HepG2 (cell line): ENCODE results near the gene NECTIN2. TPM values are rescaled to one million over a fixed set of nuclear protein-coding genes. Genes with fewer than 3 reads are reported as not detected.

Source experiments
- AKAP8 ChIP-seq: sonication (generic); formaldehyde crosslinking; IDR thresholded peaks from 2 replicates; pipeline ENCODE4 v1.5.1; 2020; ENCODE audit warnings: mild to moderate bottlenecking, missing genetic modification reagents
- ATF7 ChIP-seq, 2 experiments: fragments of 450-650 bp in 1 of 2; sonication (generic) in 1 of 2; formaldehyde crosslinking in 1 of 2; IDR thresholded peaks; 2 replicates each; pipeline versions ENCODE4 v1.4.0 to v1.6.1; 2016 to 2020; ENCODE audit warnings: antibody characterized with exemption in 1 of 2, mild to moderate bottlenecking in 1 of 2, missing genetic modification reagents in 1 of 2
- ATF7-NPFF ChIP-seq: sonication (generic); formaldehyde crosslinking; IDR thresholded peaks from 2 replicates; pipeline ENCODE4 v1.8.1; 2023; ENCODE audit warnings: mild to moderate bottlenecking, low read depth, missing genetic modification reagents, moderate library complexity
- HOXD1 ChIP-seq: sonication (generic); formaldehyde crosslinking; IDR thresholded peaks from 2 replicates; pipeline ENCODE4 v1.5.0; 2020; ENCODE audit warnings: missing genetic modification reagents
- ISL2 ChIP-seq: sonication (generic); formaldehyde crosslinking; IDR thresholded peaks from 2 replicates; pipeline ENCODE4 v1.5.0; 2020; ENCODE audit warnings: missing genetic modification reagents
- MXD4 ChIP-seq: IDR thresholded peaks from 2 replicates; pipeline ENCODE4 v1.6.1; 2016; ENCODE audit warnings: mild to moderate bottlenecking, missing biosample characterization, missing genetic modification reagents
- NCOA2 ChIP-seq: sonication (generic); formaldehyde crosslinking; IDR thresholded peaks from 2 replicates; pipeline ENCODE4 v1.8.0; 2022; ENCODE audit warnings: inconsistent platforms
- SIN3B ChIP-seq: fragments of 150-350 bp; IDR thresholded peaks from 2 replicates; pipeline ENCODE4 v1.6.1; 2014; ENCODE audit warnings: low read length
- SMYD3 ChIP-seq: sonication (generic); formaldehyde crosslinking; IDR thresholded peaks from 2 replicates; pipeline ENCODE4 v1.8.1; 2023; ENCODE audit warnings: mild to moderate bottlenecking, missing genetic modification reagents
- SPEN ChIP-seq: sonication (generic); formaldehyde crosslinking; IDR thresholded peaks from 2 replicates; pipeline ENCODE4 v1.5.1; 2020; ENCODE audit warnings: low read depth, mild to moderate bottlenecking, missing genetic modification reagents
- WIZ ChIP-seq: sonication (generic); formaldehyde crosslinking; IDR thresholded peaks from 2 replicates; pipeline ENCODE4 v1.5.1; 2020; ENCODE audit warnings: mild to moderate bottlenecking, missing genetic modification reagents
- YEATS2 ChIP-seq: sonication (generic); formaldehyde crosslinking; IDR thresholded peaks from 2 replicates; pipeline ENCODE4 v1.4.0; 2020; ENCODE audit warnings: missing genetic modification reagents, borderline replicate concordance
- ZBTB8A ChIP-seq: sonication (generic); formaldehyde crosslinking; IDR thresholded peaks from 2 replicates; pipeline ENCODE4 v1.4.0; 2020; ENCODE audit warnings: mild to moderate bottlenecking, low read depth, missing genetic modification reagents, borderline replicate concordance
- ZNF274 ChIP-seq: sonication (generic); formaldehyde crosslinking; IDR thresholded peaks from 2 replicates; pipeline ENCODE4 v1.5.1; 2020; ENCODE audit warnings: mild to moderate bottlenecking, missing genetic modification reagents
- ZNF33A ChIP-seq: sonication (generic); formaldehyde crosslinking; IDR thresholded peaks from 2 replicates; pipeline ENCODE4 v1.5.1; 2020; ENCODE audit warnings: missing genetic modification reagents, mild to moderate bottlenecking, moderate library complexity, borderline replicate concordance
- ZNF510 ChIP-seq: sonication (generic); formaldehyde crosslinking; IDR thresholded peaks from 2 replicates; pipeline ENCODE4 v1.4.0; 2020; ENCODE audit warnings: low read depth, mild to moderate bottlenecking, missing genetic modification reagents
- ZNF567 ChIP-seq: sonication (generic); formaldehyde crosslinking; IDR thresholded peaks from 2 replicates; pipeline ENCODE4 v1.8.1; 2023; ENCODE audit warnings: mild to moderate bottlenecking, missing genetic modification reagents, borderline replicate concordance
- ZNF777 ChIP-seq: sonication (generic); formaldehyde crosslinking; IDR thresholded peaks from 2 replicates; pipeline ENCODE4 v1.4.0; 2020; ENCODE audit warnings: missing genetic modification reagents
- ZXDC ChIP-seq: sonication (generic); formaldehyde crosslinking; IDR thresholded peaks from 2 replicates; pipeline ENCODE4 v1.5.0; 2020; ENCODE audit warnings: mild to moderate bottlenecking, missing genetic modification reagents
- polyA plus RNA-seq, 8 experiments: library from polyadenylated mRNA; depleted of rRNA in 3 of 8; stranded (reverse) in 7 of 8; unstranded in 1 of 8; fragments of >200 nt; fragmentation: Illumina TruSeq in 4 of 8; extraction: Trizol in 4 of 8; gene quantifications; 2 replicates each; pipeline versions ENCODE4 v1.2.1 to v1.2.3, GENCODE V29; 2011 to 2016; ENCODE audit warnings: low read depth in 4 of 8, missing spikeins in 1 of 8, mixed read lengths in 1 of 8; ENCODE audit not compliant: insufficient read depth in 1 of 8
- total RNA-seq, 5 experiments: library from RNA; depleted of rRNA; stranded (reverse); fragments of >200 nt; fragmentation: Illumina TruSeq; extraction: Trizol; gene quantifications; 2 replicates each; pipeline ENCODE4 v1.2.3, GENCODE V29; 2016; ENCODE audit warnings: low read depth in 1 of 5
- TF ChIP-seq, protein P1 (sequence below), 2 experiments: IDR thresholded peaks; 2 replicates each; pipeline ENCODE4 v1.6.1; 2011 to 2012; ENCODE audit warnings: low read length in 2 of 2, borderline replicate concordance in 1 of 2, low read depth in 1 of 2, mild to moderate bottlenecking in 1 of 2, moderate library complexity in 1 of 2
- TF ChIP-seq, protein P2 (sequence below): sonication (generic); formaldehyde crosslinking; conservative IDR thresholded peaks from 2 replicates; pipeline ENCODE4 v1.8.0; 2022; ENCODE audit warnings: missing genetic modification reagents

The NECTIN2 gene
- total and polyA plus RNA-seq, 2 of the 13 experiments (the other 11 are each of a cell fraction or from before 2014, with no cell fraction given): 75.4 to 114 TPM

- TF ChIP-seq, protein P1, sequence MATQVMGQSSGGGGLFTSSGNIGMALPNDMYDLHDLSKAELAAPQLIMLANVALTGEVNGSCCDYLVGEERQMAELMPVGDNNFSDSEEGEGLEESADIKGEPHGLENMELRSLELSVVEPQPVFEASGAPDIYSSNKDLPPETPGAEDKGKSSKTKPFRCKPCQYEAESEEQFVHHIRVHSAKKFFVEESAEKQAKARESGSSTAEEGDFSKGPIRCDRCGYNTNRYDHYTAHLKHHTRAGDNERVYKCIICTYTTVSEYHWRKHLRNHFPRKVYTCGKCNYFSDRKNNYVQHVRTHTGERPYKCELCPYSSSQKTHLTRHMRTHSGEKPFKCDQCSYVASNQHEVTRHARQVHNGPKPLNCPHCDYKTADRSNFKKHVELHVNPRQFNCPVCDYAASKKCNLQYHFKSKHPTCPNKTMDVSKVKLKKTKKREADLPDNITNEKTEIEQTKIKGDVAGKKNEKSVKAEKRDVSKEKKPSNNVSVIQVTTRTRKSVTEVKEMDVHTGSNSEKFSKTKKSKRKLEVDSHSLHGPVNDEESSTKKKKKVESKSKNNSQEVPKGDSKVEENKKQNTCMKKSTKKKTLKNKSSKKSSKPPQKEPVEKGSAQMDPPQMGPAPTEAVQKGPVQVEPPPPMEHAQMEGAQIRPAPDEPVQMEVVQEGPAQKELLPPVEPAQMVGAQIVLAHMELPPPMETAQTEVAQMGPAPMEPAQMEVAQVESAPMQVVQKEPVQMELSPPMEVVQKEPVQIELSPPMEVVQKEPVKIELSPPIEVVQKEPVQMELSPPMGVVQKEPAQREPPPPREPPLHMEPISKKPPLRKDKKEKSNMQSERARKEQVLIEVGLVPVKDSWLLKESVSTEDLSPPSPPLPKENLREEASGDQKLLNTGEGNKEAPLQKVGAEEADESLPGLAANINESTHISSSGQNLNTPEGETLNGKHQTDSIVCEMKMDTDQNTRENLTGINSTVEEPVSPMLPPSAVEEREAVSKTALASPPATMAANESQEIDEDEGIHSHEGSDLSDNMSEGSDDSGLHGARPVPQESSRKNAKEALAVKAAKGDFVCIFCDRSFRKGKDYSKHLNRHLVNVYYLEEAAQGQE (IDR thresholded peaks at IDR 0.05; ENCODE audit: borderline replicate concordance in 1 of 2, low read depth in 1 of 2, low read length in 2 of 2): peak in 1 of 2 experiments; percentile 21; a peak in 1 of 4 replicates
- TF ChIP-seq ATF7 (IDR thresholded peaks at IDR 0.05): peak; percentile 75
- peak; percentile 18; the same call in 1 of the 2 replicates for TF ChIP-seq ATF7 (CRISPR knock-in tag; IDR thresholded peaks at IDR 0.05)
- no peak for TF ChIP-seq WIZ (CRISPR knock-in tag)
- TF ChIP-seq NCOA2 (CRISPR knock-in tag): 0 out of 2 replicates have a peak, but pooled peaks have one; percentile 11
- no peak for TF ChIP-seq ZXDC
- TF ChIP-seq ZBTB8A (CRISPR knock-in tag): no peak
- TF ChIP-seq YEATS2 (CRISPR knock-in tag): no peak
- TF ChIP-seq ZNF567 (CRISPR knock-in tag): no peak
- no peak for TF ChIP-seq HOXD1 (CRISPR knock-in tag)
- TF ChIP-seq, protein P2, sequence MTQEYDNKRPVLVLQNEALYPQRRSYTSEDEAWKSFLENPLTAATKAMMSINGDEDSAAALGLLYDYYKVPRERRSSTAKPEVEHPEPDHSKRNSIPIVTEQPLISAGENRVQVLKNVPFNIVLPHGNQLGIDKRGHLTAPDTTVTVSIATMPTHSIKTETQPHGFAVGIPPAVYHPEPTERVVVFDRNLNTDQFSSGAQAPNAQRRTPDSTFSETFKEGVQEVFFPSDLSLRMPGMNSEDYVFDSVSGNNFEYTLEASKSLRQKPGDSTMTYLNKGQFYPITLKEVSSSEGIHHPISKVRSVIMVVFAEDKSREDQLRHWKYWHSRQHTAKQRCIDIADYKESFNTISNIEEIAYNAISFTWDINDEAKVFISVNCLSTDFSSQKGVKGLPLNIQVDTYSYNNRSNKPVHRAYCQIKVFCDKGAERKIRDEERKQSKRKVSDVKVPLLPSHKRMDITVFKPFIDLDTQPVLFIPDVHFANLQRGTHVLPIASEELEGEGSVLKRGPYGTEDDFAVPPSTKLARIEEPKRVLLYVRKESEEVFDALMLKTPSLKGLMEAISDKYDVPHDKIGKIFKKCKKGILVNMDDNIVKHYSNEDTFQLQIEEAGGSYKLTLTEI (CRISPR knock-in tag): no peak
- peak; percentile 40; the same call in 1 of the 2 replicates for TF ChIP-seq MXD4 (CRISPR knock-in tag)
- TF ChIP-seq ZNF777: no peak
- TF ChIP-seq SMYD3: no peak
- no peak for TF ChIP-seq ZNF510 (CRISPR knock-in tag)
- no peak for TF ChIP-seq ZNF33A (CRISPR knock-in tag)
- TF ChIP-seq ISL2 (CRISPR knock-in tag): no peak
- TF ChIP-seq ZNF274 (CRISPR knock-in tag): peak; percentile 43; the same call in 1 of the 2 replicates
- TF ChIP-seq ATF7-NPFF (CRISPR knock-in tag): peak; percentile 26; the same call in 1 of the 2 replicates
- peak; percentile 19 for TF ChIP-seq SPEN
- no peak; the same call in 1 of the 2 replicates for TF ChIP-seq SIN3B
- no peak; the same call in 1 of the 2 replicates for TF ChIP-seq AKAP8 (CRISPR knock-in tag)
Observed at GRCh38 chr19:44845612-44846454, at the start of gene NECTIN2 (continued).
